HG02852 (cell line): ENCODE data around the gene ARVCF.

ENCODE experiments used
- ATAC-seq: cut with Tn5 transposase; IDR thresholded peaks from one replicate; pipeline ENCODE4 v1.9.1; 2021; ENCODE audit warnings: mild to moderate bottlenecking, moderate library complexity; ENCODE audit not compliant: unreplicated experiment

ARVCF gene

GRCh38 chr22:20032407-20032991 is 15.9 kb upstream of the ARVCF start:
- ATAC-seq: no peak

DNA sequence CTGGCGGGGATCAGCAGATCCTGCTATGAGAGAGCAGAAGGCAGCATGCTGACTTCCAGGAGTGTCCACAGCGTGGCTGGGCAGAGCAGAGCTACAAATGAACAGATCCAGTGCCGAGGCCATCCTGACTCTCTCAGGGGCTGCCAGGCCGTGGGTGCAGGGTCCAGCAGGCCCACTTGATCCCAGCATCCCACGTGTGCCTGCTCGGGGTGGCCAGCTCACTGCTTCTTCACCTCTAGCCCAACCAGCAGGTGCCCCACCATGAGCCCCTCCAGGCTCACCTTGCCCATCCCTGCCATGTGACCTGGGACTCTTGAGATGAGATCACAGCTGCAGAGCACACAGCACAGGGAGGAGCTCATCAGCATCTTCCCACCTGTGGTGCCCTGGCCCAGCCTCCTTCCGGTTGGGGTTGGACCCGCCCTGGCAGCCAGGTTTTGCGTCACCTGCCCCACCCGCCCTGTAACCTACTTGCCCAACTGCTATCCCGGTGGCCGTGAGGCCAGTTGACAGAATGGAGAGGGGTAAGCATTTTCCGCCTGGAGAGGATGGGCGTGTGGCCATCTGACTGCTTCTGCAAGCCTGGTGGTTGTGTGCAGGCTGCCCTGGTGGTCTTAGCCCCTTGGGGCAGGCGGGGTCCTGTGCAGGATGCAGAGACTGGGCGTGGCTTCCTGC is 15.2 kb upstream of the ARVCF start:
- no peak for ATAC-seq

GRCh38 chr22:20029550-20030225 is 13.1 kb upstream of the ARVCF start:
- no peak for ATAC-seq

- ATAC-seq: no peak
These were observed 12.4 kb upstream of the ARVCF start for GRCh38 chr22:20028855-20029549.

- no peak for ATAC-seq
These were observed 11.6 kb upstream of the ARVCF start for GRCh38 chr22:20027966-20028854.

DNA sequence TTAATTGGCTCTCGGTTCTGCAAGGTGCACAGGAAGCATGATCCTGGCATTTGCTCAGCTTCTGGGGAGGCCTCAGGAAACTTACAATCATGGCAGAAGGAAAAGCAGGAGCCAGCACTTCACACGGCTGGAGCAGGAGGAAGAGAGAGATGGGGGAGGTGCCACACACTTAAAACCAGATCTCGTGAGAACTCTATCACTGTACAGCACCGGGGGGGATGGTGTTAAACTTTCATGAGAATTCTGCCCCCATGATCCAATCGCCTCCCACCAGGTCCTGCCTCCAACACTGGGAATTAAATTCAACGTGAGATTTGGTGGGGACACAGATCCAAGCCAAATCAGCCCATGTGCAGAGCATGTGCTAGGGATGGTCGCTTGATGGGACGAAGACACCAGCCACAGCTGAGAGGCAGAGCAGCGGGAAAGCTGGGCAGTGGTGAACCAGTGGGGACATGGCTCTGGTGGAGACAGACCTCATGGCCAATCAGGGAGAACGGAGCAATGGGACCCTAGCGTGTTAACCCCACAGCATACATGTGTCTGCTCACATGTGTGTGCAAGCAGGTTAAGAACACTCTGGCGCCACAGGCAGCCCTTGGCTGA is 10.5 kb upstream of the ARVCF start:
- ATAC-seq: no peak

- ATAC-seq: no peak
These were observed 9.7 kb upstream of the ARVCF start for GRCh38 chr22:20026204-20026908.

DNA sequence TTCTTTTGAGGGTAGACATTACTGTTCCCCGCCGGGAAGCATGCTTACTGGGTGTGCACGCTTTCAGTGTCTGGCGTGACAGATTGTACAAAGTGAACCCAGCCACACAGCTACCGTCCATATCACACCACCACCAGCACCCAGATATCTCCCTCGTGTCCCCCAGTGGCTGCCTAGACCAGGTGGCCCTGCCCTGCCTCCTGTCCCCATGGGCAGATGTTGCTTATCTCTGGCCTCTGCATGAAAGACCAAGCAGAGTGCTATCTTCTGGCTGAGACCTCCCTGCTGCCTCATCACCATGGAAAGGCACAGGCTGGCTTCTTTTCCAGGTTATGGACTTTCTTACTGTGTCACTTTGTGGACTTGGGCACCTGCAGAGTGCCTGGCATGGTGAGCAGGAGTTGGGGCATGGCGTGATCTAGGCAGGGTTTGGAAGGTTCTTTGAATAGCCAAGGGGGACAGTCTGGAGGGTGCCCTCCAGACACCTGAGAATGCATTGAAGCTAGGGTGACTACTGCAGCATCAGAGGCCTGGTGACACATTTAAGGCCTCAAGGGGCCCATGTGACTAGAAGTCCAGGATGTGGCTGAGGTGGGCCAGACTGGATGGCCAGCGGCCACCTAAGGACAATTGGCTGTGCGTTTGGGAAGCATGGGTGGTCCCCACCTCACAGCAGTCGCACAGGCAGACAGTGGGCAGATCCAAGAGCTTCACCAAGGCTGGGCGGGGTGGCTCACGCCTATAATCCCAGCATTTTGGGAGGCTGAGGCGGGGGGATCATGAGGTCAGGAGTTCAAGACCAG is 9.0 kb upstream of the ARVCF start:
- no peak for ATAC-seq

DNA sequence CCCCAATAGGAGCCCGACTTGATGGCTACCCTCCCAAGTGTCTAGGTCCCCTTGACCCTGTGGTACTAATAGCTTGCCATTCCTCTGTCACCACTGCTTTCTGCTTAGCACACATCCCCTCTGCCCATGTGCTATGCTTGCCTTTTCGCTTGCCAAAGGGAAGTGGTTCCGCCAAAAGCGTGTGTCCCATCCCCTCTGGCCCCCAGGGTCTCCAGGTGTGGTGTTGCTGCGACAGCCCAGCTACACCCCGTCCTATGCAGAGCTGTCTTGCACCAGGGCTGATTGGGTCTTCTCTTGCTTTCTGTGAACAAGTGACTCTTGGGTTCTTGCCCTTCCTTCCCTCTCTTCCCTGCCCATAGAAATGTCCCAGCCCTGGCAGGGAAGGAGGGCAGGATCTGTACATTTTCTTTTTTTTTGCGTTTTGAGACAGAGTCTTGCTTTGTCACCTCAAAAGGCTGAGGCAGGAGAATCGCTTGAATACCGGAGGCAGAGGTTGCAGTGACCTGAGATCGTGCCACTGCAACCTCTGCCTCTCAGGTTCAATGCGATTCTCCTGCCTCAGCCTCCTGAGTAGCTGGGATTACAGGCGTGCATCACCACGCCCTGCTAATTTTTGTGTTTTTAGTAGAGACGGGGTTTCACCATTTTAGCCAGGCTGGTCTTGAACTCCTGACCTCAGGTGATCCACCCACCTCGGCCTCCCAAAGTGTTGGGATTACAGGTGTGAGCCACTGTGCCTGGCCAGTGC is 8.2 kb upstream of the ARVCF start:
- no peak for ATAC-seq

DNA sequence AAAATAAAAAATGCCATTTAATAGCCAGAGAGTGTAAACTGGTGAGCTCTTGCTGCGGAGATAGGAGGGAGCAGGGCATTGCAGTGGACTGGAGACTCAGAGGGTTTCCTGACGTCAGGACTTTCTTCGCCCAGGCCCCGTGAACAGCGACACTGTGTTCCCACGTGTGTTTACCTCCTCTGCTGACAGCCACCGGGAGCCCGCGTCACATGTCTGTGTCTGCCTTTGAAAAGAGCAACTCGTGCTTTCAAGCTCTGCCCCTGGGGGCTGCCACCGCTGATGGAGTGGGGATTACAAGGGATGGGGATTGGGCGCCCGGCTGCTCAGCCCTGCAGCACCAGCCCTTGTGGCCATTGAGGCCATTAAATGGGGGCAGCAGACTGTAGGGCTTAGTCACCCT is 7.6 kb upstream of the ARVCF start:
- no peak for ATAC-seq

- ATAC-seq: no peak
These were observed 6.5 kb upstream of the ARVCF start for GRCh38 chr22:20022978-20023613.

GRCh38 chr22:20022231-20022977 is 5.8 kb upstream of the ARVCF start:
- no peak for ATAC-seq

GRCh38 chr22:20021196-20022181 is 4.9 kb upstream of the ARVCF start:
- ATAC-seq: peak; percentile 5

- ATAC-seq: peak; percentile 64
These were observed 4.0 kb upstream of the ARVCF start, which contains the start of gene TANGO2 for GRCh38 chr22:20020533-20021195. Gene TANGO2, plus strand, starts transcription at chr22:20021110. Its CDS starts 15,689 bp downstream, at chr22:20036799.
